ENCODE results near the gene TMEM184A.

GRCh38 chr7:1521456-1521855 is 34.5 kb downstream of the TMEM184A start:
- no peak for TF ChIP-seq CTCF (IDR thresholded peaks at IDR 0.05)
- TF ChIP-seq POLR2AphosphoS5 (IDR thresholded peaks at IDR 0.05): no peak
- TF ChIP-seq POLR2A (IDR thresholded peaks at IDR 0.05; ENCODE audit: low read depth): no peak

Data from esophagus muscularis mucosa (tissue), 3 donors.